Measurements from ENCODE around the gene COL25A1.

The COL25A1 gene

GRCh38 chr4:109040441-109040840, 262.0 kb downstream of the COL25A1 start:
- H3K4me3 ChIP-seq (replicated peaks; ENCODE audit: low read depth, low read length), result no peak overlapping the region
- no peak for DNase-seq (ENCODE audit: extremely low read depth, low read depth)
- no peak for TF ChIP-seq CTCF (IDR thresholded peaks at IDR 0.05; ENCODE audit: low read depth, low read length, missing control alignments)

GRCh38 chr4:109037026-109037425, 265.4 kb downstream of the COL25A1 start:
- no peak for TF ChIP-seq CTCF (IDR thresholded peaks at IDR 0.05; ENCODE audit: low read depth, low read length, missing control alignments)
- DNase-seq (ENCODE audit: extremely low read depth, low read depth), result no peak

GRCh38 chr4:109033993-109034392, 268.5 kb downstream of the COL25A1 start:
- DNase-seq (ENCODE audit: extremely low read depth, low read depth), result no peak
- no peak for TF ChIP-seq CTCF (IDR thresholded peaks at IDR 0.05; ENCODE audit: low read depth, low read length, missing control alignments)

More at GRCh38 chr4:109037026-109037425, 265.4 kb downstream of the COL25A1 start:
- H3K4me3 ChIP-seq (replicated peaks; ENCODE audit: low read depth, low read length), result no peak overlapping the region

GRCh38 chr4:109032671-109033070, 269.8 kb downstream of the COL25A1 start:
- H3K4me3 ChIP-seq (replicated peaks; ENCODE audit: low read depth, low read length), result no peak overlapping the region
- no peak for DNase-seq (ENCODE audit: extremely low read depth, low read depth)
- no peak for TF ChIP-seq CTCF (IDR thresholded peaks at IDR 0.05; ENCODE audit: low read depth, low read length, missing control alignments)

More at GRCh38 chr4:109033993-109034392, 268.5 kb downstream of the COL25A1 start:
- H3K4me3 ChIP-seq (replicated peaks; ENCODE audit: low read depth, low read length), result no peak overlapping the region

- TF ChIP-seq CTCF (IDR thresholded peaks at IDR 0.05; ENCODE audit: low read depth, low read length, missing control alignments), result no peak
- H3K4me3 ChIP-seq (replicated peaks; ENCODE audit: low read depth, low read length), result no peak overlapping the region
- no peak for DNase-seq (ENCODE audit: extremely low read depth, low read depth)
These were observed 272.5 kb downstream of the COL25A1 start for GRCh38 chr4:109029987-109030386.

GRCh38 chr4:109027016-109027500, 275.4 kb downstream of the COL25A1 start:
- no peak for TF ChIP-seq CTCF (IDR thresholded peaks at IDR 0.05; ENCODE audit: low read depth, low read length, missing control alignments)
- no peak for DNase-seq (ENCODE audit: extremely low read depth, low read depth)
- H3K4me3 ChIP-seq (replicated peaks; ENCODE audit: low read depth, low read length), result no peak overlapping the region

GRCh38 chr4:109026588-109026987, 275.9 kb downstream of the COL25A1 start:
- TF ChIP-seq CTCF (IDR thresholded peaks at IDR 0.05; ENCODE audit: low read depth, low read length, missing control alignments), result no peak
- no peak overlapping the region for H3K4me3 ChIP-seq (replicated peaks; ENCODE audit: low read depth, low read length)
- no peak for DNase-seq (ENCODE audit: extremely low read depth, low read depth)

All from HFF-Myc (cell line).